Epidermal melanocyte (primary cell): ENCODE measurements around the gene RSPO3.
"Not testable (repeated sequence)": the region's sequence is repeated elsewhere in the genome, so short reads cannot be mapped to it uniquely, and the experiment has no call there.

Experiments used
- DNase-seq: peaks from one replicate; pipeline ENCODE4 v3.0.0; 2011; ENCODE audit warnings: low spot score; ENCODE audit not compliant: insufficient read length

Gene RSPO3

DNA sequence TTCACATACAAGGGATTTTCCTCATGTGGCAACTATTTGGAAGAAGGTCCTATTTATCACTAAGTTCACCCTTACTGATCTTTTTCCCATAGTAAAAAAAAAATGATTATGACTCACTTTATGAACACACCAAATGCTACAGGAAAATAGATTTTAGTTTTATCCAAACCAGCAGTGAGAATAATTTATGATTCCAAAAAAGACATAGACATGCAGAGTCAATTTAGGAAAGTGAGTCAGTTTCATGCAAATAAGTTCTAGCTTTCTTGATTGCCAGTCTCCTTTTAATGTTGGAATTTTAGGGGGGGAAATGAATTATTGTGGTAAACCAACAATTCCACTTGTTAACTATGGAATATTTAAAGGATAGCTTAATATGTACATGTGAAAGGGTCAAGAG lies 84.2 kb downstream of the RSPO3 start:
- DNase-seq, result no peak

DNA sequence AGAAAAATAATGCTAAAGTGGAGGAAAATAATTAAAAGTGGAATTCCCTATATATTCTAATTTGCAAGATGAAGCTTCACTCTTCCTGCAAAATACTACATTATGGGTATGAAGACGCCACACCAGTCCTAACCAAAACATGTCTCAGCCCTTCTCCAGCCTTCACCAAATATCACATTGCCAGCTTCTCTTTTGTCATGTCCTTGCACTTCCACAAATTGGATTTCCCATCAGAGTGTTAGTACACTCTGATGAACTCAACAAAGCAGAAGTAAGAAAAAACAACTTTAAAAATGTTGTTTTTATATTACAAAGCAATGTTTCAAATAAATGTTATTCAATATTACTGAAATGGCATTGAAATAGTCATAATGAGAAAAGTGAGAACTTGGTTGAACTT lies 85.8 kb downstream of the RSPO3 start:
- DNase-seq, result no peak

- DNase-seq, result no peak
These were observed 86.6 kb downstream of the RSPO3 start for GRCh38 chr6:127205036-127205435.

- DNase-seq, result no peak
These were observed 88.1 kb downstream of the RSPO3 start for GRCh38 chr6:127206531-127207095.

DNA sequence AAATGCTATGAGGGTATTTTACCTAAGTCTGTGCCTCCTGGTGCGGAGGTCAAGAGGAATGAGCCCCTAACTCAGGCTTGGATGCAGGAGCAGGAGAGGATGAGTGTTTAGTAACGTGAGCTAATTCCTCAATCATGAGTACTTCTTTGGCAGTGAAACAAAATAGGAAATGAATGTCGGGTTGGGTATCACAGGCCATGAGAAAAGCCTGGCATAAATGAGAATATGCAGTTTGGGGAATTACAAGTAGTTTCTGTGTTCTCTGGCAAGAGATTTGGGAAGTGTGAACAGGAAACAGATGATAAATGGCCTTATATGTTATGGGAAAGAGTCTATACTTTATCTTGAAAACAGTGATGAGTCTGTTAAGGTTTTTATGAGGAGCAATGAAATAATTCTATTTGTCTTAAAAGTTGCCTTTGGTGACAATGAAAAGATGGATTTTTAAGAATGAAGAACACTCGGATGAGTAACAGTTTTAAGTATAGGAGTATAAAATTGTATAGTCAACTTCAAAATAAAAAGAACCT lies 89.2 kb downstream of the RSPO3 start:
- DNase-seq, result no peak

DNA sequence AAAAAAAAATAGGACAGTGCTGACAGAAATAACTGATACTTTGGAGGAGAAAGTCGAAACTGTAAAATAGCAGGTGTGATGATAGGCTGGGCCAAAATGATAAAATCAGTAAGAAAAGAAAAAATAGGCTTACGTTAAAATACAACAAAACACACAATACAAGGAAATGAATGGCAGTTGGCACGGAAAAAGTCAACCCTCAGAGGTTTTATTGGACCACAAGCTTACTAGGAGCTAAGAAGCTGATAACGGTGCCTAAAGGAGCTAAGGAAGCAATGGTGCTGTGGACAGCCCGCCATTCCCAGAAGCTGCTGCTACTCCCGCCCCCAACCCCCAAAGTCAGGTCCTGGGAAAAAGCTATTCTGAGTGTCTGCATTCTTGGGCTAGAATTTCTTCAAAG lies 92.3 kb downstream of the RSPO3 start:
- DNase-seq, result no peak

- DNase-seq, result no peak
These were observed 93.9 kb downstream of the RSPO3 start for GRCh38 chr6:127212376-127212775.

- not testable (repeated sequence) for DNase-seq
These were observed 95.6 kb downstream of the RSPO3 start for GRCh38 chr6:127214032-127214431.

GRCh38 chr6:127214531-127214930 lies 96.1 kb downstream of the RSPO3 start:
- DNase-seq, result not testable (repeated sequence)

GRCh38 chr6:127215931-127216330 lies 97.5 kb downstream of the RSPO3 start:
- DNase-seq, result no peak

GRCh38 chr6:127216810-127217789 lies 98.6 kb downstream of the RSPO3 start:
- no peak for DNase-seq

GRCh38 chr6:127219869-127220268 lies 101.4 kb downstream of the RSPO3 start:
- no peak for DNase-seq

DNA sequence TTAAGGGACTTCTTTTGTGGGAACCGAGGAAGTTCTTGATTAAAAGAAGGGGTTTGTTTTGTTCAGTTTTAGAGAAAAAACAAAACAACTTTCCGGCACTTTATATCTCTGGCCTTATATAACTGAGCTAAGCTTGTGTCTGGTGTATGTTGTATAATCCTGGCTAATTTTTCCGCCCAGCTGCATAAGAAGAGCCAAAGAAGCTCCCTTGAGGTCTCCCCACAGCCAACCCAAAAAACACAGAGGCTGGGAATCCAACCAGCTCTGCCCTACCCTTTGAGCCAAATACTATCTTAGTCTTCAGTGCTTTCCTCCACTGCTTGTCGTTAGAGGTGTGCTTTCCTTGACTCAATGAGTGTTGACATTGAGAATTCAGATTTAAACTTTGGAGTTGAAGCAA lies 102.7 kb downstream of the RSPO3 start:
- no peak for DNase-seq

- no peak for DNase-seq
These were observed 103.9 kb downstream of the RSPO3 start for GRCh38 chr6:127222418-127222817.

DNA sequence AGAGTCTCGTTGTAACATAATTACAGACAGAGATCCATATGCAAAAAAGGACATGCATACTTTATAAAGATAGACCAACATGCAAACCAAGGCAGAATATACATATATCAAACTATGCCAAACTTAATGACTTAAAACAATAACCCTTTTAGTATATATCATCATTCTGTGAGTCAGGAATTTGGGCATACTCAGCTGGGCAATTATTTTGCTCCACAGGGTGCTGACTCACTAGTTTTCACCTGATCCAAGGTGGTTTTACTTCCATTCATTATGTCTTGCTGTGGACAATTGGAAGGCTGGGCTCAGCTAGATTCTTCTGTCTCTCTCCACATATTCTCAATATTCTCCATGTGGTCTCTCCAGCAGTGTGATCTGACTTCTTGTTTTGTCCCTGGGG lies 107.0 kb downstream of the RSPO3 start:
- DNase-seq, result no peak

DNA sequence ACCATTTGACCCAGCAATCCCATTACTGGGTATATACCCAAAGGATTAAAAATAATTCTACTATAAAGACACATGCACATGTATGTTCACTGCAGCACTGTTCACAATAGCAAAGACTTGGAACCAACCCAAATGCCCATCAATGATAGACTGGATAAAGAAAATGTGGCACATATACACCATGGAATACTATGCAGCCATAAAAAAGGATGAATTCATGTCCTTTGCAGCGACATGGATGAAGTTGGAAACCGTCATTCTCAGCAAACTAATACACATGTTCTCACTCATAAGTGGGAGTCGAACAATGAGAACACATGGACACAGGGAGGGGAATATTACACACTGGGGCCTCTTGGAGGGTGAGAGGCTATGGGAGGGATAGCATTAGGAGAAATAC lies 115.3 kb downstream of the RSPO3 start:
- DNase-seq, result not testable (repeated sequence)

DNA sequence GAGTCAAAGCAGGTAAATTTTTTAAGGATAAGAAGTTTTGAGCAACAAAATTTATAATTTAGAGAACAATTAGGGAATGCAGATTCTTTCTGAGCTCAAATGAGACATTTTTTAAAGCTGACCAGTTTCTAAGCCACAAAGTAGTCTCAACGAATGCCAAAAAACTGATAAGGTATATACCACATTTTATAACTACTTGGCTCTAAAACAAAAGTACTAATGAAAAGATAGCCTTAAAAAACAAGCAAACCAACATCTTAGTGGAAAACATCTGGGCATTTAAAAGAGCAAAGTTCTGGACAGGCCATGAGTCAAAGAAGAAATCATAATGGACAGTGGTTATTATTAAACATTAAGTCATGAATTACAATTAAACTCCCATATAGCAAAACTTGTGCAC lies 125.0 kb downstream of the RSPO3 start:
- no peak for DNase-seq
